Measurements from ENCODE around the gene NDUFA3.
A peak's percentile ranks its signal among the peaks of the same experiment; 100 is the strongest.

Gene NDUFA3

DNA sequence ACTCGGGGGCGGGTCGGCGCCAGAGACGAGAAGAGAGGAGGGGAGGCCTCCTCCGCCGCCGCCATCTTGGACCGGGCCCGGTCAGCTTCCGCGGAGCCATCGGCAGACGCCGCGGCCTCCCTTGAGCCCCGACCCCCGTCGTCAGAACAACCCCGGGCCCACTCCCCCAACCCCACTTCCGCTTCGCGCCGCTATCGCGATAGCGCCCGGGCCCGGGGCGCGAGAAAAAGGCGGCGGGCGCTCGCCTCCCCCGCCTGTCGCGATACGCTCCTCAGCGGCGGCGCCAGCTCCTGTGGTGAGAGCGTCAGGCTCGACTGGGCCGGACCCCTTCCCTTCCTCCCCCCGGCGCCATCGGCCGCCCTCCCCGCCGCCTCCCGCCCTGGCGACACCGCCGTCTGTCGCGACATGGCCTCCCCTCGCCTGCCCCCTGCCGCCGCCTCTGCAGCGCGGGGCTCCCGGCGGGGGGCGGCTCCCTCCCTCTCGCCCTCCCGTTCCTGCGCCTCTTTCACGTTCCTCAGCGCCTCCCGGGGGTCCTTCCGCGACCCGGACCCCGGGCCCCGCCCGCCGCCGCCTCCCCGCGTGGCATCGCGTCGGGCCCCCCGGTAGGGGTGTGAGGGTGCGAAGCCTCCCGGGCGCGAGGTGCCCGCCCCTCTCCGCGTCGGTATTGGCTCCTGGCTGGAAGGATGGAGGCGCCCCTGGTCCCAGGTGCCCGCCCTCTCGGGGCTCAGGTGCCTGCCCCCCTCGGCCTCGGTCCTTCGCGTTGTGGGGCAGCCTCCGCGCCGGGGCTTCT, 35.2 kb downstream of the NDUFA3 start, which contains the start of gene CNOT3:
Gene CNOT3 (plus strand): TSS at position 64 of the 790 bp plus-strand sequence. CDS start 5,217 bp downstream, outside the sequence.
- DNase-seq (peak; percentile 32 to 45 (median 33)), ATAC-seq (replicated peaks) (no peak)
- Mint-ChIP-seq H3K4me3 (peak within 1 kb of the TSS; percentile 86 to 95), H3K9me3 (no peaks in the 10 kb centered on the region), H3K27me3 (no peaks in the 10 kb centered on the region), H3K36me3 (ENCODE audit: insufficient read depth) (peaks cover 36% of the 10 kb centered on the region), H3K4me1 (ENCODE audit: low read depth in 2 of 2) (peaks cover 45 to 46% of the 10 kb centered on the region in 2 donors), H3K27ac (peak within 1 kb of the TSS; percentile 89 to 98)

DNA sequence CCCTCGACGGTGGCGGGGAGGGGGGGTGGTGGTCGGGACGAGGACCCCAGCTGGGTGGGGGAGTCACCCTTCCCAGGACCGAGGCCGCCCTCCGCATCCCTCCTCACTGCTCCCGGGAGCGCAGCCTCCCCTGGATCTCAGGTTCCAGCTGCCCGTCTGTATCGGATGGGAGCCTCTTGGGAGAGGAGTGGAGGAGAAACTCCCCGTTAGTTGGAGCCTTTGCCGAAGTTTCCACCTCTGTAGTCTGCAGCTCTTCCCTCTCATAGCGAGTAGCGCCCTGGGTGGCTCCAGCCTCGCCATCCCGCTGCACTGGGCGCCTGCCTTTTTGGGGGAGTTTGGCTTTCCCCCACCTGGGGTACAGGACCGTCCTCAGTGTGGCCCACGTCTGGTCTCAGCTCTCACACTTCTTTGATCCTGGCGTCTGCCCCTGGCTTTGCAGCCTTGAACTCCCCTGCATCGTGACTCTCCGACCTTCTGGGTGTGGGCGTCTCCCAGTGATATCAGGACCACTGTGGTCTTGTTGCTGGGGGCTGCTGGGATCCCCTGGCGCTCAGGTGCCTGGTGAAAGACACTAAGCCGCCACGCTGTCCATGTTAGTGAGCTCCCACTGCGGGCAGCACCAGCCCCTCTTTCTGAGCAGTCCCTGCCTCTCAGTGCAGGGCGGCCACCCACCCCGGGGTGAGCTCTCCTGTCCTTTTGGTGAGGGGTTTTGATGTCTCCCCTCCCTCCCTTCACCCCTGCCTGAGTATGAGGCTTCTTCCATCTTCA, 36.0 kb downstream of the NDUFA3 start:
- peaks cover 41% of the 10 kb centered on the region for H3K36me3 Mint-ChIP-seq (ENCODE audit: insufficient read depth)

DNA sequence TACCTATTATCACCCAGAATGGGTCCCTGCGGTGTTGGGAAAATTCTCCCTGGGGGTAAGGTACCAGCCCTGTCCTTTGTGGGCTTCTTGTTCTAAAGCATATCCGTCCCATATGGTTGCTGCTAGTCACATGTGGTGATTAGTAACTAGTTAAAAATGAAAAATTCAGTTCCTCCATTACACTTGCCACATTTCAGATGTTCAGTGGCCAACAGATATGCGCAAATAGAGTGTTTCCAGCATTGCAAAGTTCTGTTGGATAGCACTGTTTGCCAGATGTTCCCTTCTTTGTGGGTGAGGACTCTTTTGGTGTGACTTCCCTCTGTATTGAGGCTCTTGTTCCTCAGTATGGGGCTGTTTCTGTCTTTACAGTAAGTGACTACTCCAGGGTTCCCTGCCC, 38.7 kb downstream of the NDUFA3 start:
- peaks cover 58% of the 10 kb centered on the region for H3K36me3 Mint-ChIP-seq (ENCODE audit: insufficient read depth)
- H3K4me1 Mint-ChIP-seq (ENCODE audit: low read depth in 2 of 2), result peaks cover 37 to 44% of the 10 kb centered on the region in 2 donors
- DNase-seq (no peak), ATAC-seq (replicated peaks) (no peak)
- H3K27me3 Mint-ChIP-seq, result no peaks in the 10 kb centered on the region
- H3K9me3 Mint-ChIP-seq, result no peaks in the 10 kb centered on the region
- peak overlapping the region; percentile 79 to 89 for H3K27ac Mint-ChIP-seq
- H3K4me3 Mint-ChIP-seq, result no peak overlapping the region

More for the DNA sequence above, 36.0 kb downstream of the NDUFA3 start:
- DNase-seq (no peak), ATAC-seq (replicated peaks) (no peak)
- H3K9me3 Mint-ChIP-seq, result no peaks in the 10 kb centered on the region
- H3K27me3 Mint-ChIP-seq, result no peaks in the 10 kb centered on the region
- peak overlapping the region; percentile 86 to 95 for H3K4me3 Mint-ChIP-seq
- H3K4me1 Mint-ChIP-seq (ENCODE audit: low read depth in 2 of 2), result peaks cover 45 to 47% of the 10 kb centered on the region in 2 donors
- peak overlapping the region; percentile 89 to 98 for H3K27ac Mint-ChIP-seq

DNA sequence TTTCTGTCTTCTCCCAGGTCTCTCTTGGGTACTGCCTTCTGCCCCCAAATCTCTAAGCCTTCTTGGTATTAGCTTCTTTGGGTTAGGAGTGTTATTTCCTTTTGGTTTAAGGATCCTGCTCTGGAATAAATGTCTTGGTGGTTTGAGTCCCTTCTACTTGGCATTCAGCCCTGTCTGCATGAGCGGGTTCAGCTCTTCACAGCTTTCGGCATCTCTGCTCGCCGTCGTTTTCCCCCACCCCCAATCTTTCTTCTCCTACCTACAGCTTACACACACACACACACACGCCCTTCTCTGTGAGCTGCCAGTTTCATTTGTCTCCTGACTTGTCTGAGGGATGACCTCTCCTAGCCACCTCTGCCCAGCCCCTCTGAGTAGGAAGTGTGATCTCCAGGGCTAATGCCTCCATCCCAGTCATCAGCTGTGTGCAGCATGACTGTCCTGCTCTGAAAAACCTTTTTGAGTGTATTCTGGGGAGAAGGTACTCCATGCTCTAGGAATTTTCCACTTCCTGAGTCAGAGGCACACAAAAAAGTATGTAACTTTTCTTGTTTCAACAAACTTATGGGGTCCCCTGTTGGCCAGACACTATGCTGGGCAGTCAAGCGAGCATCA, 39.6 kb downstream of the NDUFA3 start:
- Mint-ChIP-seq H3K4me3 (no peak overlapping the region), H3K27me3 (no peaks in the 10 kb centered on the region), H3K36me3 (ENCODE audit: insufficient read depth) (peaks cover 60% of the 10 kb centered on the region), H3K9me3 (no peaks in the 10 kb centered on the region), H3K4me1 (ENCODE audit: low read depth in 2 of 2) (peaks cover 32 to 38% of the 10 kb centered on the region in 2 donors), H3K27ac (peak overlapping the region in 1 of 2 donors; percentile 79)
- DNase-seq (no peak), ATAC-seq (replicated peaks) (no peak)

DNA sequence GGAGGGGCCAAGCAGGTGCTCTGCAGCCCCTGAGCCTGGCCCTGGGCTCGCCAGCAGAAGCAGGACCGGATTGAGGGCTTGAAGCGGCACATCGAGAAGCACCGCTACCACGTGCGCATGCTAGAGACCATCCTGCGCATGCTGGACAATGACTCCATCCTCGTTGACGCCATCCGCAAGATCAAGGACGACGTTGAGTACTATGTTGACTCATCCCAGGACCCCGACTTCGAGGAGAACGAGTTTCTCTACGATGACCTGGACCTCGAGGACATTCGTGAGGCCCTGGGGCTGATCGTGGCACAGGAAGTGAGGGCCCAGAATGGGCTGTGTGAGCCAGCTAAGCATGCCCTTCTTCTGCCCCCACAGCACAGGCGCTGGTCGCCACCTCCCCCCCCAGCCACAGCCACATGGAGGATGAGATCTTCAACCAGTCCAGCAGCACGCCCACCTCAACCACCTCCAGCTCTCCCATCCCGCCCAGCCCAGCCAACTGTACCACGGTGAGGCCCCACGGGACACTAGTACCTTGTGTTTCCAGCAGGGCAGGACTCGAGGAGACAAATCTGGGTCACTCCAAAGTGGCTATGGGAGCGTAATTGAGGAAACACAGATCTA, 43.0 kb downstream of the NDUFA3 start:
- ATAC-seq (replicated peaks) (no peak), DNase-seq (no peak)
- peaks cover 15 to 18% of the 10 kb centered on the region in 2 donors for H3K4me1 Mint-ChIP-seq (ENCODE audit: low read depth in 2 of 2)
- H3K36me3 Mint-ChIP-seq (ENCODE audit: insufficient read depth), result peaks cover 58% of the 10 kb centered on the region
- H3K9me3 Mint-ChIP-seq, result no peaks in the 10 kb centered on the region
- no peaks in the 10 kb centered on the region for H3K27me3 Mint-ChIP-seq
- no peak overlapping the region for H3K27ac Mint-ChIP-seq
- H3K4me3 Mint-ChIP-seq, result no peak overlapping the region

DNA sequence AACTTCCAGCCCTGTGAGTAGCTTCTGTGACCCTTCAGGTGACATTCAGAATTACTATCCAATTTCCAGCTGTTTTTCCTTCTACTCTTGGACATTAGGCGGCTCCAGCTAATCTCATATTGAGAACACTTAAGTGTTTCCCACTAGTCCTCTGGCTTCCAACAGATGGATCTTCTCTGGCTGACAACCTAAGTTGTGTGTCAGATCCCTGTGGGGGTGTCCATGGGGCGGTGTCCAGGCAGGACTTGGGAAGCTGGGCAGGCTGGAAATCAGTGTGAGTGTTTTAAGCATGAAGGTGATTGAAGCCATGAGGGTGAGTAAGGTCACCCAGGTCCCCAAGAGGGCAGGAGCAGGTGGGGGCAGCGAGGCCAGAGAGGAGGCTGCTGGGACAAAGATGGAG, 45.0 kb downstream of the NDUFA3 start:
- DNase-seq, result no peak
- peak overlapping the region in 1 of 2 donors; percentile 35 for H3K27ac Mint-ChIP-seq
- H3K9me3 Mint-ChIP-seq, result no peaks in the 10 kb centered on the region
- H3K27me3 Mint-ChIP-seq, result no peaks in the 10 kb centered on the region
- no peak for ATAC-seq (replicated peaks)
- H3K4me1 Mint-ChIP-seq (ENCODE audit: low read depth in 2 of 2), result peaks cover 7% of the 10 kb centered on the region in 2 donors
- H3K36me3 Mint-ChIP-seq (ENCODE audit: insufficient read depth), result peaks cover 57% of the 10 kb centered on the region
- H3K4me3 Mint-ChIP-seq, result no peak overlapping the region

DNA sequence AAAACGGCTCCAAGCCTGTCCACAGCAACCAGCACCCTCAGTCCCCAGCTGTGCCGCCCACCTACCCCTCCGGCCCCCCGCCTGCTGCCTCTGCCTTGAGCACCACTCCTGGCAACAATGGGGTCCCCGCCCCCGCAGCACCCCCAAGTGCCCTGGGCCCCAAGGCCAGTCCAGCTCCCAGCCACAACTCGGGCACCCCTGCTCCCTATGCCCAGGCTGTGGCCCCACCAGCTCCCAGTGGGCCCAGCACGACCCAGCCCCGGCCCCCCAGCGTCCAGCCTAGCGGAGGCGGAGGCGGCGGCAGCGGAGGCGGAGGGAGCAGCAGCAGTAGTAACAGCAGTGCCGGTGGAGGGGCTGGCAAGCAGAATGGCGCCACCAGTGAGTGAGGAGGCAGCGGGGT, 45.5 kb downstream of the NDUFA3 start:
- Mint-ChIP-seq H3K27ac (peak overlapping the region; percentile 35 to 78), H3K4me1 (ENCODE audit: low read depth in 2 of 2) (peaks cover 7 to 8% of the 10 kb centered on the region in 2 donors), H3K9me3 (no peaks in the 10 kb centered on the region), H3K36me3 (ENCODE audit: insufficient read depth) (peaks cover 54% of the 10 kb centered on the region), H3K27me3 (no peaks in the 10 kb centered on the region), H3K4me3 (no peak overlapping the region)
- ATAC-seq (replicated peaks) (no peak), DNase-seq (no peak)

DNA sequence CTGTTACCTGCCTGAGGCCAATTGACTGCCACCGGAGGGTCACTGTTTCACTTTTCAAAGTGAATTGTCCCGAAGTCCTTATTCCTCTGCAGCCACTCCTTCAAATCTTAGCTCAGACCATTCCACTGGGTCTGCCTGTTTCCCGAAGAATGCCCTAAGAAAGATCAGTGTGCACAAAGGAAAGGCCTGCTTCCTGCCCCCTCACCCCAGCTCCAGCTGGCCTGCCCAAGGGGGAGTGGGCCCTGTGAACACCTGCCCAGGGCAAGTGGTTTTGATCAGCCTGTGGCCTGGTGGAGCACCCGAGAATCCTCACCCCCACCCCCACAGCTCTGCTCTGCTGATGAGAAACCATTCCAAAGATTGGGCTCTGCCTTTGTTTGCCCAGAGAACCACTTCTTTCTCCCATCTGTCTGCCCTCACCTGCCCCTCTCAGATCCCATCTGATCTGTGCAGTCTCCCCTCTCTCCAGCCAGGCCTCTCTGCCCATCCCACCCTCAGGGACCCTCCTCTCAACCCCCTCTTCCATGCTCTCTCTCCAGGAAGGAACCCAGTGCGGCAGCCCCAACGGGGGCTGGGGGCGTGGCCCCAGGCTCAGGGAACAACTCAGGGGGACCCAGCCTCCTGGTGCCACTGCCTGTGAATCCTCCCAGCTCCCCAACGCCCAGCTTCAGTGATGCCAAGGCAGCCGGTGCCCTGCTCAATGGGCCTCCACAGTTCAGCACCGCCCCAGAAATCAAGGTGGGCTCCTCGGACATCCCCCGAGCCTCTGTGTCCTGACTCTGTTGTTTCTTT, 46.6 kb downstream of the NDUFA3 start:
- Mint-ChIP-seq H3K4me3 (no peak overlapping the region), H3K36me3 (ENCODE audit: insufficient read depth) (peaks cover 54% of the 10 kb centered on the region), H3K4me1 (ENCODE audit: low read depth in 2 of 2) (peaks cover 7 to 12% of the 10 kb centered on the region in 2 donors), H3K27me3 (no peaks in the 10 kb centered on the region), H3K9me3 (no peaks in the 10 kb centered on the region), H3K27ac (peak overlapping the region; percentile 33 to 78)
- DNase-seq, result no peak
- ATAC-seq (replicated peaks), result no peak

DNA sequence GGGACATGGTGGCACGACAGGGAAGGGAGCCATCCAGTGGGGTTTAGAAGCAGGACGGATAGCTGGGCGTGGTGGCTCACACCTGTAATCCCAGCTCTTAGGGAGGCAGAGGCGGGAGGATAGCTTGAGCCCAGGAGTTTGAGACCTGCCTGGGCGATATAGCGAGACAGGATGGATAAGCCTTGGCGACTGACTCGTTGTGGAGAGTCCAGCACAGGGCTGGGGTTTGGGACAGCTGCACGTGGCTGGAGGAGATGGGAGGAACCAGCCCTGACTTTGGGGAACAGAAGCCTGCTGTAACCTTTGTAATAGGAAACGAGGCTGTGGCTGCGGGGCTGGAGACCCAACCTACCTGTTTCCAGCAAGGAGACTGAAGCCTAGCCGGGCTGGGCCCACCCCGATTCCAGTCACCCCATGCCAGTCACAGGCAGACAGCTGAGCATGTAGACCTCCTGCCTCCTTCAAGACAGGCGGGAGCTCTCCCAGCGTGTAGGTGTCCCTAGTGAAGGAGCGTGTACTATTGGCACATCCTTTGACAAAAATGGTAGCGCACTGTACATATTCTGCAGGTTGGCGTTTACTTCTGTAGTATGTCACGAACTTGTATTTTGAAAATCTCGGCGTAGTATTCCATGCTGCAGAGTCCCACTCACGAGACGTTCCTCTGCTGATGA, 48.8 kb downstream of the NDUFA3 start:
- ATAC-seq (replicated peaks), result no peak
- peaks cover 60% of the 10 kb centered on the region for H3K36me3 Mint-ChIP-seq (ENCODE audit: insufficient read depth)
- peak overlapping the region in 1 of 2 donors; percentile 84 for H3K27ac Mint-ChIP-seq
- no peak for DNase-seq
- no peak overlapping the region for H3K4me3 Mint-ChIP-seq
- no peaks in the 10 kb centered on the region for H3K27me3 Mint-ChIP-seq
- peaks cover 16 to 18% of the 10 kb centered on the region in 2 donors for H3K4me1 Mint-ChIP-seq (ENCODE audit: low read depth in 2 of 2)
- no peaks in the 10 kb centered on the region for H3K9me3 Mint-ChIP-seq

DNA sequence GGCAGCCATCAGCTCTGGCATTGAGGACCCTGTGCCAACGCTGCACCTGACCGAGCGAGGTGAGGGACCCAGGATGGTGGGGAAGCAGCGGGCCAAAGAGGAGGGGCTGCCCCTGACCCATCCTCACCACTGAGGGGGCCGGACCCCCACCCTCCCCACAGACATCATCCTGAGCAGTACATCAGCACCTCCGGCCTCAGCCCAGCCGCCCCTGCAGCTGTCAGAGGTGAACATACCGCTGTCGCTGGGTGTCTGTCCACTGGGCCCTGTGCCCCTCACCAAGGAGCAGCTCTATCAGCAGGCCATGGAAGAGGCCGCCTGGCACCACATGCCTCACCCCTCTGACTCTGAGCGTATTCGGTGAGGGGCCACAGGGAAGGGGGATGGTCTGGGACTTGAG, 49.6 kb downstream of the NDUFA3 start:
- Mint-ChIP-seq H3K4me1 (ENCODE audit: low read depth in 2 of 2) (peaks cover 21 to 23% of the 10 kb centered on the region in 2 donors), H3K4me3 (no peak overlapping the region), H3K27ac (peak overlapping the region in 1 of 2 donors; percentile 41), H3K36me3 (ENCODE audit: insufficient read depth) (peaks cover 63% of the 10 kb centered on the region), H3K27me3 (no peaks in the 10 kb centered on the region), H3K9me3 (no peaks in the 10 kb centered on the region)
- no peak for DNase-seq
- no peak for ATAC-seq (replicated peaks)

DNA sequence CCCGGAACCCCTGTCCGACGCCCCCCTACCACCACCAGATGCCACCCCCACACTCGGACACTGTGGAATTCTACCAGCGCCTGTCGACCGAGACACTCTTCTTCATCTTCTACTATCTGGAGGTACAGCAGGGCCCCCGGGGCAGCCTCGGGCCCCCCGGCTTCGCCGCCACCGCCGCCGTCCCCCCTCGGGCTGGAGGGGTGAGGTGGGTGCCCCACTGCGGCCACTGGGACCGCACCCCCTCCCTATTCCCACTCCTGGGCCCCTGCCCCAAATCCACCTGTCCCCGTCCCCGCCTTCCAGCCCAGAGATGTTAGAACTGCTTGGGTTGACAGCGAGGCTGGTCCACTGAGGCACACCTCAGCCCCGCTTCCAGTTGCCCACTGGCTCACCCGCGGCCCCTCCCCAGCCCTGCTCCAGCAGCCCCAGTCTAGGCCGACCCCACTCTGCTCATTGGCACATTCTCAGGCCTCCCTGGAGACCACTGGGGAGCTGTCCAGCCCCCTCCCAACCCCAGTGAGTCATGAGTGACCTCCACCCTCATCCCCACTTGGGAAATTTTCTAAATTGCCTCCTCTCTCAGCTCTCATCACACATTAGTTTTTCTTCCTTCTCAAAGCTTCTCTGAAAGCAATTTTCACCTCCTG, 50.3 kb downstream of the NDUFA3 start:
- Mint-ChIP-seq H3K4me1 (ENCODE audit: low read depth in 2 of 2) (peaks cover 21 to 24% of the 10 kb centered on the region in 2 donors), H3K36me3 (ENCODE audit: insufficient read depth) (peaks cover 65% of the 10 kb centered on the region), H3K4me3 (no peak overlapping the region), H3K9me3 (no peaks in the 10 kb centered on the region), H3K27ac (peak overlapping the region in 1 of 2 donors; percentile 41), H3K27me3 (no peaks in the 10 kb centered on the region)
- DNase-seq (no peak), ATAC-seq (replicated peaks) (no peak)
